Measurements from ENCODE around the gene ZNF653.

The ZNF653 gene

GRCh38 chr19:11505504-11506100 is at the start of gene ZNF653:
TSS of gene ZNF653 (minus strand) at chr19:11505839. CDS start at chr19:11505786, 53 bp downstream.
- in situ Hi-C loops (cut with MboI; ENCODE audit: low sequenced_read_pairs) = no loop called here

- in situ Hi-C loops (cut with MboI; ENCODE audit: low sequenced_read_pairs) = no loop called here
Observed at GRCh38 chr19:11555246-11555645, 49.6 kb upstream of the ZNF653 start.

GRCh38 chr19:11554160-11554559 is 48.5 kb upstream of the ZNF653 start:
- in situ Hi-C loops (cut with MboI; ENCODE audit: low sequenced_read_pairs) = no loop called here

- in situ Hi-C loops (cut with MboI; ENCODE audit: low sequenced_read_pairs) = no loop called here
Observed at GRCh38 chr19:11552666-11553372, 47.2 kb upstream of the ZNF653 start.

GRCh38 chr19:11551603-11552235 is 46.1 kb upstream of the ZNF653 start:
- in situ Hi-C loops (cut with MboI; ENCODE audit: low sequenced_read_pairs) = no loop called here

GRCh38 chr19:11550265-11550664 is 44.6 kb upstream of the ZNF653 start:
- in situ Hi-C loops (cut with MboI; ENCODE audit: low sequenced_read_pairs) = no loop called here

GRCh38 chr19:11549386-11549953 is 43.8 kb upstream of the ZNF653 start:
- in situ Hi-C loops (cut with MboI; ENCODE audit: low sequenced_read_pairs) = no loop called here

- in situ Hi-C loops (cut with MboI; ENCODE audit: low sequenced_read_pairs) = no loop called here
Observed at GRCh38 chr19:11547929-11548700, 42.5 kb upstream of the ZNF653 start.

GRCh38 chr19:11541238-11541637 is 35.6 kb upstream of the ZNF653 start:
- in situ Hi-C loops (cut with MboI; ENCODE audit: low sequenced_read_pairs) = no loop called here

GRCh38 chr19:11540645-11541044 is 35.0 kb upstream of the ZNF653 start:
- in situ Hi-C loops (cut with MboI; ENCODE audit: low sequenced_read_pairs) = no loop called here

- in situ Hi-C loops (cut with MboI; ENCODE audit: low sequenced_read_pairs) = no loop called here
Observed at GRCh38 chr19:11539495-11540365, 34.1 kb upstream of the ZNF653 start.

- in situ Hi-C loops (cut with MboI; ENCODE audit: low sequenced_read_pairs) = no loop called here
Observed at GRCh38 chr19:11538232-11539036, 32.8 kb upstream of the ZNF653 start, which contains the start of gene CNN1. TSS of gene CNN1 (plus strand) at chr19:11538851. CDS start at chr19:11538928, 77 bp downstream.

- in situ Hi-C loops (cut with MboI; ENCODE audit: low sequenced_read_pairs) = no loop called here
Observed at GRCh38 chr19:11535792-11536595, 30.4 kb upstream of the ZNF653 start.

GRCh38 chr19:11534948-11535347 is 29.3 kb upstream of the ZNF653 start:
- in situ Hi-C loops (cut with MboI; ENCODE audit: low sequenced_read_pairs) = no loop called here

GRCh38 chr19:11534538-11534937 is 28.9 kb upstream of the ZNF653 start:
- in situ Hi-C loops (cut with MboI; ENCODE audit: low sequenced_read_pairs) = no loop called here

GRCh38 chr19:11530432-11530831 is 24.8 kb upstream of the ZNF653 start:
- in situ Hi-C loops (cut with MboI; ENCODE audit: low sequenced_read_pairs) = no loop called here

GRCh38 chr19:11528551-11529341 is 23.1 kb upstream of the ZNF653 start, which contains the start of gene ECSIT:
TSS of gene ECSIT (minus strand) at chr19:11529134. CDS start at chr19:11519170, 9,964 bp downstream.
- in situ Hi-C loops (cut with MboI; ENCODE audit: low sequenced_read_pairs) = no loop called here

Data from HL-60/S4 (cell line).